Suppressor macrophage treated with lipopolysaccharide for 4 hours (primary cell): ENCODE data around the gene PIP5K1C.

ENCODE experiments used
- DNase-seq: peaks from one replicate; pipeline ENCODE4 v3.0.0-alpha.2; 2020

The PIP5K1C gene, protein sequence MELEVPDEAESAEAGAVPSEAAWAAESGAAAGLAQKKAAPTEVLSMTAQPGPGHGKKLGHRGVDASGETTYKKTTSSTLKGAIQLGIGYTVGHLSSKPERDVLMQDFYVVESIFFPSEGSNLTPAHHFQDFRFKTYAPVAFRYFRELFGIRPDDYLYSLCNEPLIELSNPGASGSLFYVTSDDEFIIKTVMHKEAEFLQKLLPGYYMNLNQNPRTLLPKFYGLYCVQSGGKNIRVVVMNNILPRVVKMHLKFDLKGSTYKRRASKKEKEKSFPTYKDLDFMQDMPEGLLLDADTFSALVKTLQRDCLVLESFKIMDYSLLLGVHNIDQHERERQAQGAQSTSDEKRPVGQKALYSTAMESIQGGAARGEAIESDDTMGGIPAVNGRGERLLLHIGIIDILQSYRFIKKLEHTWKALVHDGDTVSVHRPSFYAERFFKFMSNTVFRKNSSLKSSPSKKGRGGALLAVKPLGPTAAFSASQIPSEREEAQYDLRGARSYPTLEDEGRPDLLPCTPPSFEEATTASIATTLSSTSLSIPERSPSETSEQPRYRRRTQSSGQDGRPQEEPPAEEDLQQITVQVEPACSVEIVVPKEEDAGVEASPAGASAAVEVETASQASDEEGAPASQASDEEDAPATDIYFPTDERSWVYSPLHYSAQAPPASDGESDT

DNA sequence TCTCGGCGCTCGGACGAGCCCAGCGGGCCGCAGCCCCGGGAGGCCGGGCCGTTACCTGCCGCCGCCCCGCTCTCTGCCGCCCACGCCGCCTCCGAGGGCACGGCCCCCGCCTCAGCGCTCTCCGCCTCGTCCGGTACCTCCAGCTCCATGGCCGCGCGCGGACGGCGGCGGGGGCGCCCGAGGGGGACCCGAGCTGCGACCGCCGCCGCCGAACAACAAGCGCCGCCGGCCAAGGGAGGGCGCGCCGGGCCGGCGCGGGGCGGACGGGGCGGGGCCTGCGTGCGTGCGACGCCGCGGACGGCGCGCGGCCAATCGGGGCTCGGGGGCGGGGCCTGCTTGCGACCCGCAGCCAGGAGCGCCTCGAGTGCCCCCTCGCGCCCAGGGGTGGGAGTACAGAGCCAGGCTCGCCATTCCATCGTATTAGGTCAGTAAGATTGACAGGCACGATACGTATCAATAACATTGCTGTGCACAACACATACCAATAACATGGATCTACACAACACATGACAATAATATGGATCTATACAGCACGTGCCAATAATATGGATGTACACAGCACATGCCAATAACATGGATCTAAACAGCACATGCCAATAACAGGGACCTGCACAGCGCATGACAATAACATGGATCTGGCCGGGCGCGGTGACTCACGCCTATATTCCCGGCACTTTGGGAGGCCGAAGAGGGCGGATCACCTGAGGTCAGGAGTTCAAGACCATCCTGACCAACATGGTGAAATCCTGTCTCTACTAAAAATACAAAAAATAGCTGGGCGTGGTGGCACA lies at the start of gene PIP5K1C:
PIP5K1C (minus strand) TSS at position 227 of the 791 bp plus-strand sequence; CDS start at position 149, 78 bp downstream.
- peak; percentile 97 for DNase-seq

DNA sequence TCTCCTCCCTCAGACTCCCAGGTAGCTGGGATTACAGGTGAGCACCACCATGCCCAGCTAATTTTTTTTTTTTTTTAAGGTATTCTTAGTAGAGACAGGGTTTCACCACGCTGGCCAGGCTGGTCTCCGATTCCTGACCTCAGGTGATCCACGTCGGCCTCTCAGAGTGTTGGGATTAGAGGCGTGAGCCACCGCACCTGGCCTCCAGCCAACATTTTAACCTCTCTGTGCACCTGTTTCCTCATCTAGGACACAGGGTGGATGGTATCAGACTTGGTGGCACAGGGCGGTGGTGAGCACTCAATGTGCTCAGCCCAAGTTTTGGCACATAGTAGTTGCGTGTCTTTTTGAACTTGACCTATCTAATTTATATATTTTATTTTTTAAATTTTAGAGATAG lies 48.7 kb upstream of the PIP5K1C start:
- DNase-seq = no peak

DNA sequence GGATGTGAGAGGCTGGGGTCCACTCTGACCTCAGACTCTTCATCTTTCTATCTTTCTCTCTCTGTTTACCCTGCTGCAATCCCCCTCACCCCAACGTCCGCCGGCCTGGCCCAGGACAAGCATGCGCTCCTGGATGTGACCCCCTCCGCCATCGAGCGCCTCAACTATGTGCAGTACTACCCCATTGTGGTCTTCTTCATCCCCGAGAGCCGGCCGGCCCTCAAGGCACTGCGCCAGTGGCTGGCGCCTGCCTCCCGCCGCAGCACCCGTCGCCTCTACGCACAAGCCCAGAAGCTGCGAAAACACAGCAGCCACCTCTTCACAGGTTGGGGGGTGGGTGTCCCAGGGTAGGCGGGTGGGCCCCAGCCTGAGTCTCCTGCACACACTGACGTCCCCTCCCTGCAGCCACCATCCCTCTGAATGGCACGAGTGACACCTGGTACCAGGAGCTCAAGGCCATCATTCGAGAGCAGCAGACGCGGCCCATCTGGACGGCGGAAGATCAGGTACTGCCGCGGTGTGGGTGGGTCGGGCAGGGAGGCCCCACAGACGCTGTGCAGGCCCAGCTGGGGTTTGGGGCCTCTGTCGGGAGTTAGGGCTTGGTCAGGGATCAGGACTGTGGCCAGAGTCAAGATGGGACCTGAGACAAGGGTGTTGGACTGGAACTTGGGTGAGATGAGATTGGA lies 46.2 kb upstream of the PIP5K1C start:
- DNase-seq = no peak

DNA sequence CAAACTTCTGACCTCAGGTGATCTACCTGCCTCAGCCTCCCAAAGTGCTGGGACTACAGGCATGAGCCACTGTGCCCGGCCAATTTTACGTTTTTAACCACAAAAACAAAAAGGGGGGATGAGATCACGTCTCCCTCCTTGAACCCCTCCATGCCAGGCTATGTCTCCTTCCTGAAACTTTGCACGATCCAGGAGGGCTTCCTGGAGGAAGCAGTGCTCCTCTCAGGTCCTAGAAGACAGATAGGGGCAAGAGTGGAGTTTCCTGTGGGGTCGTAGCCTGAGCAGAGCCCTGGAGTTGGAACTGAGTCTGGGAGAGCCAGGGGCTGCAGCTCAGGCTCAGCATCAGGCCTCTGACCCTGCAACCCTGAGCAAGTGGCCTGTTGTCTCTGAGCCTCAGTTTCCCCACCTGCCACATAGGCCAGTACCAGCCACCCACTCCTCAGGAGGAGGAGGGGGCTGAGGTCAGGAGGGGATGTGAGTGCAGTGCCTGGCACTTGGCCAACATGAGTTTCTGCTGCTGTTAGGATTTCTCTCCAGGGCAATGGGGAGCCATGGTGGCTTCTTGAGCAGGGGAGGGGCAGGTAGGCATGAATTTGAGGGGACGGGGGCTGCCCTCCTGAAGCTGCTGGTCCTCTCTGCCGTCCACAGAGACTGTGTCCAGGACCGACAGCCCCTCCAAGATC lies 45.2 kb upstream of the PIP5K1C start:
- no peak for DNase-seq

DNA sequence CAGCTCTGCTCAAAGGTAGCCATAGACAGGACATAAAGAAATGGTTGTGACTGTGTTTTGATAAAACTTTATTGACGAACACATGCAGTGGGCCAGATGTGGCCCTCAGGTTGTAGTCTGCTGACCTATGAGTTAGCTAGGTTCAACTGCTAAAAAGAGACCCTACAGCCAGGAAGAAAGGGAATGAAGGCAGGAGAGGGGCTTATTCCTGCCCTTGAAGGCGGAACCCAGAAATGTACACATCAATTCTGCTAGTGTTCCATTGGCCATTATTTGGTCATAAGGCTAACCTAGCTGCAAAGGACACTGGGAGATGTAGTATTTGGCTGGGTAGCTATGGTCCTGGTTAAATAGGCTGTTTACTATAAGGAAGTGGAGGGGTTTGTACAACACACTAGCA lies 43.2 kb upstream of the PIP5K1C start:
- DNase-seq = no peak

DNA sequence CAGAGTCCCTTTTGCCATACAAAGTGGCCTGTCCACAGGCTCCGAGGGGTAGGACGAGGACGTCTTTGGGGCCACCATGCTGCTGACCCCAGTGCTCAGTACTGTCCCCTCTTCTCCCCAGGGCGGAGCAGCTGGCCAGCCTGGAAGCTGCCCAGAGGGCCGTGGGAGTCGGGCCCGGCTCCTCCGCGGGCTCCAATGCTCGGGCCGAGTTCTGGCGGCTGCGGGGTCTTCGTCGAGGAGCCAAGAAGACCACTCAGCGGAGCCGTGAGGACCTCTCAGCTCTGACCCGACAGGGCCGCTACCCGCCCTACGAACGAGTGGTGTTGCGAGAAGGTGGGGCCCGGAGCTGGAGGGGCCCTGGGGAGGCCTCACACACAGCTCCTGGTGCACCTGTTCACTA lies 40.2 kb upstream of the PIP5K1C start:
- DNase-seq = no peak

DNA sequence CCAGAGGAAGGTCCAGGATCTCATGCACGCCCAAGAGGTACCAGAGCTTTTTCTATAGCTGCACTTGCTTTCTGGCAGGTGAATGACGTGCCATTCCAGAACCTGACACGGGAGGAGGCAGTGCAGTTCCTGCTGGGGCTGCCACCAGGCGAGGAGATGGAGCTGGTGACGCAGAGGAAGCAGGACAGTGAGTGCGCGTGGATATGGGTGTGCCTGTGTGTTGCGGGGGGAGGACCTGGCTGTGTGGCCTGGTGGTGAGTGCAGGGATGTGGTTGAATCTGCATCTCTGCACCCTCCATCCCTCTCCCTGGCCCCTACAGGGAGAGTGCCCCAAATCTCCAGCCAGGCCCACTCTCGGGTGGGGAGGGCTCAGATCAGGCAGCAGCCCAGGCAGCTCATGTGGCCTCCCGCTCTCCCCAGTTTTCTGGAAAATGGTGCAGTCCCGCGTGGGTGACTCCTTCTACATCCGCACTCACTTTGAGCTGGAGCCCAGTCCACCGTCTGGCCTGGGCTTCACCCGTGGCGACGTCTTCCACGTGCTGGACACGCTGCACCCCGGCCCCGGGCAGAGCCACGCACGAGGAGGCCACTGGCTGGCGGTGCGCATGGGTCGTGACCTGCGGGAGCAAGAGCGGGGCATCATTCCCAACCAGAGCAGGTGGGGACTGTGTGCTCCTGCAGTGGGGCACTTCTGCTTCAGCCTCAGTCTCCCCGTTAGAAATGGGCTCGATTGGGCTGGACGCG lies 38.4 kb upstream of the PIP5K1C start:
- no peak for DNase-seq

DNA sequence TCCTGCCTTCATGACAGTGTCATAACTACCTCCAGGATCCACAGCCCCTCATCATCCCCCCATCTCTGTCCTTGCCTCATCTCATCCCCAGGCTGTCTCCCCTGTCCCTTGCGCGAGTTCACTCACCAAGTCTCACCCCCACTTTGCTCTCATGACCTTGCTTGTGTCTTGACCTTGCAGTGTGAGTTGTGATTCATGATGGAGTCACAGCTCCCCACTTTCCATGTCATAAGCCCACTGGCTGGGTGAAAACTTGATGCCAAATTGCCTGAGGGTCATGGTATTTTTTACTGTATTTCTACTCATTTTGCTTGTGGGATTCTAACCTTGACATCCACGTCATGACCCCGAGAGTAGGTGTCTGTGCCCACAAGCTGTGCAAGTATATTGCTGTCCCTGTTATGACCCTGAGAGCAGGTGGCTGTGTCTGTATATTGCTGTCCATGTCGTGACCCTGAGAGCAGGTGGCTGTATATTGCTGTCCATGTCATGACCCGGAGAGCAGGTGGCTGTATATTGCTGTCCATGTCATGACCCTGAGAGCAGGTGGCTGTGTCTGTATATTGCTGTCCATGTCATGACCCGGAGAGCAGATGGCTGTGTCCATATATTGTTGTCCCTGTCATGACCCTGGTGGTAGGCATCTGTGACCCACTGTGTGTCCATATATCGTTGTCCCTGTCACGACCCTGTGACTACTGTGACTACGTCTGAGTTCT lies 37.4 kb upstream of the PIP5K1C start:
- no peak for DNase-seq

DNA sequence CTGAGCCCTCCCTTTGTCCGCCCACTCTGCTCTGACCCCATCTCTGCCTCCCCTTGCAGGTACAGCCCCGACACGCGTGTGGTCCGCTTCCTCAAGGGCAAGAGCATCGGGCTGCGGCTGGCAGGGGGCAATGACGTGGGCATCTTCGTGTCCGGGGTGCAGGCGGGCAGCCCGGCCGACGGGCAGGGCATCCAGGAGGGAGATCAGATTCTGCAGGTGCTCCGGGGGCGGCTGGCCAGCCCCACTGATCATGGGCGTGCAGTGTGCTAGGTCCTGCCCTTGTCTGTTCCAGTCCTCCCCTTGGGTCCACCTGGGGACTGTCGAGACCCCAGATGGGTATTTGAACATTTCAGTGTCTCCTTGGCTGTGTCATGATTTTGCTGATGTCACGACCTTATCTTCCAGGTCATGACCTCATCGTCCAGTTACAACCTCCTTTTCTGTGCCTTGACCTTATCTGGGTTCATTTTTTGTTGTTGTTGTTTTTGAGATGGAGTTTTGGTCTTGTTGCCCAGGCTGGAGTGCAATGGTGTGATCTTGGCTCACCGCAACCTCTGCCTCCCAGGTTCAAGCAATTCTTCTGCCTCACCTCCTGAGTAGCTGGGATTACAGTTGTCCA lies 35.9 kb upstream of the PIP5K1C start:
- no peak for DNase-seq

DNA sequence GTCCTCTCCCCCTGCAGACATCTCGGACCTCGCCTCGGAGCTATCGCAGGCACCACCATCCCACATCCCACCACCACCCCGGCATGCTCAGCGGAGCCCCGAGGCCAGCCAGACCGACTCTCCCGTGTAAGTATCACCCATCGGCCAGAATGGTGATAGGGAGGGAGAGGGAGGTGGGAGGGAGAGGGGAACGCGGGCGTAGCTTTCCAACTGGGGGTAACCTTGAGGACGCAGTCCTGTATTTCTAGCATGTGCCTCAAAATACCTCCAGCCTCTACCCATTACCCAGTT lies 34.0 kb upstream of the PIP5K1C start:
- DNase-seq = no peak

DNA sequence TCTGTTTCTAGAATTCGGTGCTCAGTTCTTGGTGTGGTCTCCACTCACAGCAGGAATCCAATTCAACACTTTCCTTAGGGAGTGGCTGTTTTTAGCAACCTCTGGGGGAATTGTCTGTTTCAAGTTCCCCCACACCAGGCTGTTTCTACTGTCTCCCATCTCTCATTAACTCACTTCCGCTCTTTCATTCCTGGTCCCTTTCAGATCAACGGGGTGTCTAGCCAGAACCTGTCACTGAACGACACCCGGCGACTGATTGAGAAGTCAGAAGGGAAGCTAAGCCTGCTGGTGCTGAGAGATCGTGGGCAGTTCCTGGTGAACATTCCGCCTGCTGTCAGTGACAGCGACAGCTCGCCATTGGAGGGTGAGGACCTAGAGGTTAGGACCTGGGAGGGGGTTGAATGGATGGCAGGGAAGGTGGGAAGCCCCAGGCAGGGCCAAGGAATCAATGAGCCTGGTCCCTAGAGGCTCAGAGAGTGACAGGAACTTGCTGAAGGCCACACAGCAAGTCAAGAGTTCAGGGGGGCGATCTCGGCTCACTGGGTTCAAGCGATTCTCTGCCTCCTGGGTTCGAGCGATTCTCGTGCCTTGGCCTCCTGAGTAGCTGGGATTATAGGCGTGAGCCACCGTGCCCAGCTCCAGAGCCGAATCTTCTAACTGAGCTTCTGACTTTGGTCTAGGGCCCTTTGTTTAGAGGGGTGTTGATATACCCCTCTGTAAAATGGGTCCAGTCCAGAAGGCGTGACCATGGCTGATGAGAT lies 33.5 kb upstream of the PIP5K1C start:
- DNase-seq = no peak

DNA sequence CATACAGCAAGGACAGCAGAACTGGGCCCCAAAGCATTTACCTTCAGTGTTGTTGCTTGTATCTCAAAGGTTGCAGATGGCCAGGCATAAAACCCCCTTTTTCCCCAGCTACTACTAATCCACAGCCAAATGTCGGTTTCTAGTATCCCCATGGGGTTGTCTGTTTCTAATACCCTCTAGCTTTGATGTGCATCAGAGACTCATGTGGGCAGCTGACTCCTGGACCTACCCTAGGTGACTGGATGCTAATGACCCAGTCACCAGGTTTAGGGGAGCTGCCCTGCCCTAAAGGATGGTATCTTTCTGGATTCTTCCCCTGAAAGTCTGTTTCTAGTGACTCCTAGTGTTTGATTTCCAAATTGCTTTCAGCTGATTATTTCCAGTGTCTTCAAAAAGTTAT lies 31.8 kb upstream of the PIP5K1C start:
- DNase-seq = no peak

DNA sequence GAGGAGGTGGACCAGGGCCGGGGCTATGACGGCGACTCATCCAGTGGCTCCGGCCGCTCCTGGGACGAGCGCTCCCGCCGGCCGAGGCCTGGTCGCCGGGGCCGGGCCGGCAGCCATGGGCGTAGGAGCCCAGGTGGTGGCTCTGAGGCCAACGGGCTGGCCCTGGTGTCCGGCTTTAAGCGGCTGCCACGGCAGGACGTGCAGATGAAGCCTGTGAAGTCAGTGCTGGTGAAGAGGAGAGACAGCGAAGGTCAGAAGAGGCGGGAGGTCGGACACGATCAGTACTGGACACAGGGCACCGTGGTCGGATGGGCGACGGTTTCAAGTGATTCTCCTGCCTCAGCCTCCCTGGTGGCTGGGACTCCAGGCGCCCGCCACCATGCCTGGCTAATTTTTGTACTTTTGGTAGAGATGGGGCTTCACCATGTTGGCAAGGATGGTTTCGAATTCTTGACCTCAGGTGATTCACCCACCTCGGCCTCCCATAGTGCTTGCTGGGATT lies 30.2 kb upstream of the PIP5K1C start:
- no peak for DNase-seq

DNA sequence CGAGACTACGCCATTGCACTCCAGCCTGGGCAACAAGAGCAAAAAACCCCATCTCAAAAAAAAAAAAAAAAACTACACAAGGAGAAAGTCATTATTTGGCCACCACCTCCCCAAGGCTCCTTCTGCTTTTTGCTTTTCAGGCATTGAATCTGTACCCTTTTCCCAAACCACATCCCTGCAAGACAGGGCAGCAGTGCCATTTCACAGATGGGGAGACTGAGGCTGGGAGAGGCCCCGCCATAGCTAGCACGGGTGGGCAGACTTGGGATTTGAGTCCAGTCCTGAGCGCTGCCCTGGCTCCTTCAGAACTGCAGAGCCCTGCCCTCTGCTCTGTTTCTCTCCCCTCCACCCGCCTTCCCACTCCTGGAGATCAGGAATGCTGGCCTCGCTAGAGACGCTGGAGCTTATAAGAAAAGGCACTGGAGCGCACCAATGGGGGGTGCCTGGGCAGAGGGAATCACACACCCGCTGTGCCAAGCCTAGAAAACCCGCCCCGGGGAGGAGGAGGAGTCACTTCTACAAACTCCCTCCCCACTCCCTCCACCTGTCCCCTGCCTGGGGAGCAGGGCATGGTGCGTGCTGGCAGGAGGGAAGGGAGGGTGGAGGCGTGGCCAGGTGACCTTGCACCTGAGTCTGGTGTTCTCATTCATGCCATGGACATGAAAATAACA lies 25.5 kb upstream of the PIP5K1C start:
- DNase-seq = no peak

DNA sequence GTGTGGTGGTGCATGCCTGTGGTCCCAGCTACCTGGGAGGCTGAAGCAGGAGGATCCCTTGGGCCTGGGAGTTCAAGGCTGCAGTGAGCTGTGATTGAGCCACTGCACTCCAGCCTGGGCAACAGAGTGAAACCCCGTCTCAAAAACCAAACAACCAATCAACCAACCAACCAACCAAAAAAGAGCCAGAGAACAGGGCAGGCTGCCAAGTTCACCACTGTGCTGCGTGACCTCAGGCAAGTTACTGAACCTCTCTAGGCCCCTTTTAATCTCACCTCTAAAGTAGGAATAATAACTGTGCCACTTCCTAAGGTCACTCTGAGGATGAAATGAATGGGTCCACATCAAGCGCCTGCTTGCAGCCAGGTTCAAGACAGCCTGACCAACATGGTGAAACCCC lies 24.9 kb upstream of the PIP5K1C start:
- no peak for DNase-seq

DNA sequence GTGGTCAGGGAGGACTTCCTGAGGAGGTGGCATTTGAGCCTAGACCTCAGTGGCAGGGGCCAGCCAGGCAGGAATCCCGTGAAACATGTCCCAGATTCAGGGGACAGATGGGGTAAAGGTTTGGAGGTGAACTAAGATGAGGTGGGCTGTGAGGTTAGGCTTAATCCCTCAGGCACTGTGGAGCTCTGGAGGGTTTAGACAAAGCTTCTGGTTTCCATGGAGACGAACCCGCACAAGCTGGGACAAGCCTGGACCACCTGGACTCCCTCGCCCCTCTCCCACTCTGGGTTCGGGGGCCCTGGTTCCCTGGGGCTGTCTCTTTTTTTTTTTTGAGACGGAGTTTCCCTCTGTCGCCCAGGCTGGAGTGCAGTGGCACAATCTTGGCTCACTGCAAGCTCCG lies 23.6 kb upstream of the PIP5K1C start:
- DNase-seq = no peak

DNA sequence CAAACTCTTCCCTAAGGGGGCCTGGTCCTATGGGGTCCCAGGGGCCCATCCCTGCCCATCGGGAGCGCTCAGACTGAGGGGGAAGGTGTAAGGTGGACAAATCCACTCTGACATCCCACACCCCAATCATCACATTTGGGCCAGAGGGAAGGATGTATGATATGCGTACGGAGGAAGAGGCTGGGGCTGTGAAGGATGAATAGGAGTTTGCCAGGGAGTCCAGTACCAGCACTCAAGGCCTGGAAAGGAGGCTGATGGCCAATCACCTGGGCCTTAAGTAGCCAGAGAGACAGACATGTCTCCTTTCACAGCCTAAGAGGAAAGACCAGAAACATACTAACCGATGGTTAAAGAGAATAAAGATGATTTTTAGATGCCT lies 22.8 kb upstream of the PIP5K1C start:
- DNase-seq = no peak

DNA sequence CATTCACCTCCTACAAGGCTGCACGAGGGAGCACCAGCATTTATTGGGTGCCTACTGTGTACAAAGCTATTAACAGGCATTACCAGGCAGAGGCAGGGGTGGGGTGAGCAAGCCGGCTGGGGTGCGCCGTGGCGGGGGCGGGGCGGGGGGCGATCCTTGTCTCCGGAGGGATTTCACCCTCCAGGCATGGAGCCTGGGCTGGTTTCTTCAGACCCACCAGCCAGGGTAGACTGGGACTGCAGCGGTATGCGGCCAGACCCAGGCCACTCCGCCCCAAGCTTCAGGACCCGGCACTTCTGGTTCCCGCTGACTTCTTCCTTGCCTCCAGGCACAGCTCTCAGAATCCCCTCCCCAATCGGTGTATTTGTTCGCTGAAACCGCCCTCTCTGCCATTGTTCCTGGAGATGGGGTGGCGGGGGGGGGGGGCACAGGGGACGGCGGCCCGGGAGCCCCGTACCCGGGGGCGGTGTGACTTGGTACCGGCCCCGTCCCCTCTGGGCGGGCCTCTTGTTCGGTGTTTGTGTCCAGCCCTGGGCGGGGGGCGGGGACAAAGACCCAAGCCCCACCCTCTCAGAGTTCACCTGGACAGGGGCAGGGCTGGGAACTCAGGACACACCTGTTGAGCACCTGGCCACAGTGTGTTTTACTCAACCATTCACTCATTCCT lies 22.3 kb upstream of the PIP5K1C start:
- no peak for DNase-seq
